ENCODE results near the gene PILRA.
"Not testable (repeated sequence)": the region's sequence is repeated elsewhere in the genome, so short reads cannot be mapped to it uniquely, and the experiment has no call there.

The PILRA gene

DNA sequence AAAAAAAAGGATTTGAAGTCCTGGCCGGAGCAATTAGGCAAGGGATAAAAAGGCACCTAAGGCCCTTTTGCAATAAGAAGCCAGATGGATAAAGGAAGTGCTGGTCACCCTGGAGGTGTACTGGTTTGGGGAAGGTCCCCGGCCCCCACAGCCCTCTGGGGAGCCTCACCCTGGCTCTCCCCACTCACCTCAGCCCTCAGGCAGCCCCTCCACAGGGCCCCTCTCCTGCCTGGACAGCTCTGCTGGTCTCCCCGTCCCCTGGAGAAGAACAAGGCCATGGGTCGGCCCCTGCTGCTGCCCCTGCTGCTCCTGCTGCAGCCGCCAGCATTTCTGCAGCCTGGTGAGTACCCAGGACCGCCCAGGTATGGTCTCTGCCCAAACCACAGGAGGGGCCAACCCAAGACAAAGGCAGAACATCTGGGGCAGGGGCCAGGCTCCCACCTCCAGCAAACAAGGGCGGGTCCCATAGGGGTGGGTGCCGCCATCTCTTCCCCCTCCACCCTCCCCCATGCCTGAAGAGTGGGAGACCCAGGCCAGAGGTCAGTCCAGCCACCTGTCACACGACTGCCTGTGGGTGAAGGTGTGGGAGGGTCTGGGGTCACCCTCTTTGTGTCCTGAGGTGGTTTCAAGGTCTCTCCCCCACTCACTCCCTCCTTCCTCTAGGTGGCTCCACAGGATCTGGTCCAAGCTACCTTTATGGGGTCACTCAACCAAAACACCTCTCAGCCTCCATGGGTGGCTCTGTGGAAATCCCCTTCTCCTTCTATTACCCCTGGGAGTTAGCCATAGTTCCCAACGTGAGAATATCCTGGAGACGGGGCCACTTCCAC is 15.0 kb upstream of the PILRA start, which contains the start of gene PILRB:
TSS of gene PILRB (plus strand) at position 91 of the 830 bp plus-strand sequence. CDS start at position 277, 186 bp downstream.
- no peak for DNase-seq (ENCODE audit: low read depth in 2 of 2)

DNA sequence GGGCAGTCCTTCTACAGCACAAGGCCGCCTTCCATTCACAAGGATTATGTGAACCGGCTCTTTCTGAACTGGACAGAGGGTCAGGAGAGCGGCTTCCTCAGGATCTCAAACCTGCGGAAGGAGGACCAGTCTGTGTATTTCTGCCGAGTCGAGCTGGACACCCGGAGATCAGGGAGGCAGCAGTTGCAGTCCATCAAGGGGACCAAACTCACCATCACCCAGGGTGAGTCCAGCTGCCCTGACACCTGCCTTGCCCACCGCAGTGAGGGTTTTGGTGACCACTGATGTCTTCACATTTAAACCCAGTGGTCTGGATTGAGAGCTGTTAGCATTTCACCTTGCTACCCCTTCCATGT is 14.5 kb upstream of the PILRA start:
- no peak for DNase-seq (ENCODE audit: low read depth in 2 of 2)

DNA sequence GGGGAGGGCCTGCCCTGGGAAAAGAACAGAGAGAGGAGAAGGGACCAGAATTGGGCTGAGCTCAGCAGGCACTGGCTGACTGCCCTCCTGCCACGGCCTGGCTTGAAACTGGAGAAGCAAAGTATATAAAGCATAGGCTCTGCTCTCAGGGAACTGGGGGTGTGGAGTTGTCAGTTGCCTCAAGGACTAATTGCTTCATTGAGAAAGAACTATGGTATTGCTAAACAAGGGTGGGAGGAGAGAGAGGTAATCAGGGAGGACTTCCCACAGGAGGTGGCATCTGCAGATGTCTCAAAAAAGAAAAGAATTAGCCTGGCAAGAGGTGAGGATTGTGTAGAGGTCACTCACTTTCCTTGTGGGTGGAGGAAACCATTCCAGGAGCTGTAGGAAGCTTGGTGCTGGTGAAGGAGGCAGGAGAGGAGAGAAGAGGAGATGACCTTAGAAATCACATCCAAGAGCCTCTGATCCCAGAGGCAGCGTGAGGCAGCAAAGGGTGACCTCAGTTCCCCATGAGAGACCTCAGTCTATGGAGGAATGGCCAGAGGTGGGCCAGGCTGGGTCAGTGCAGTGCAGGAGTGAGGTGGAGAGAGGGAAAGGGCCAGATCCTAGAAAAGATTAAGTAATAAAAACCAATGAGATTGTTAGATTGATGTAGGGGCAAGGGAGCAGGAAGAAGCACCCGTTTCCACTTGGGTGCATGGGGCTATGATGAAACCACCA is 13.0 kb upstream of the PILRA start:
- no peak for DNase-seq (ENCODE audit: low read depth in 2 of 2)

DNA sequence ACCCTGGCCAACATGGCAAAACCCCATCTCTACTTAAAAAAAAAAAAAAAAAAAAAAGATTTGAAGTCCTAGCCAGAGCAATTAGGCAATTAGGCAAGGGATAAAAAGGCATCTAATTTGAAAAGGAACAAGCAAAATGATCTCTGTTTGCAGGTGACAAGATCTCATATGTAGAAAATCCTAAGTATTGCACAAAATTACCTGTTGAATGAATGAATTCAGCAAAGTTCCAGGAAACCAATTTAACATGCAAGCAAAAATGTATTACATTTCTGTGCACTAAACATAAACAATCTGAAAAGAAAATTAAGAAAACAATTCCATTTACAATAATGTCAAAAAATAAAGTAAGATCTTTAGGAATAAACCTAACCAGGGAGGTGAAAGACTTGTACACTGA is 10.2 kb upstream of the PILRA start:
- no peak for DNase-seq (ENCODE audit: low read depth in 2 of 2)

DNA sequence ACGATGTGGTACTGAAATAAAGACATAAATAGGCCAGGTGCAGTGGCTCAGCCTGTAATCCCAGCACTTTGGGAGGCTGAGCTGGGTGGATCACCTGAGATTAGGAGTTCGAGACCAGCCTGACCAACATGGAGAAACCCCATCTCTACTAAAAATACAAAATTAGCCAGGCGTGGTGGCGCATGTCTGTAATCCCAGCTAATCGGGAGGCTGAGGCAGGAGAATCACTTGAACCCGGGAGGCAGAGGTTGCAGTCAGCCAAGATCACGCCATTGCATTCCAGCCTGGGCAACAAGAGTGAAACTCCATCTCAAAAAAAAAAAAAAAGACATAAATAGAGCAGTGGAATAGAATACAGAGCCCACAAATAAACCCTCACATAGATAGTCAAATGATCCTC is 9.5 kb upstream of the PILRA start:
- DNase-seq (ENCODE audit: low read depth in 2 of 2) = not testable (repeated sequence)

DNA sequence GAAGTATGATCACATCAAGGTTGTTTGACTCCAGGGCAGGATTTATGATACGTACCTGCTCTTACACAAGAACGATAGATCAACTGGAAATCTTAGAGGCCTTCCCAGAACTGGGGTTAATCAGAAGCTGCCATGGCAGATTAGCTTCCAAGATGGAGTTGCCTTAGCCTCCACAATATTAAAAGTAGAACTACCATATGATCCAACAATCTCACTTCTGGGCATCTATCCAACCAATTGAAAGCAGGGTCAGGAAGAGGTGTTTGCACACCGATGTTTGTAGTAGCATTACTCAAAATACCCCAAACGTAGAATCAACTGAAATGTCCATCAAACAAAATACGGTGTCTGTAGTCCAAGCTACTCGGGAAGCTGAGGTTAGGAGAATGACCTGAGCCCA is 8.8 kb upstream of the PILRA start:
- DNase-seq (ENCODE audit: low read depth in 2 of 2) = no peak

DNA sequence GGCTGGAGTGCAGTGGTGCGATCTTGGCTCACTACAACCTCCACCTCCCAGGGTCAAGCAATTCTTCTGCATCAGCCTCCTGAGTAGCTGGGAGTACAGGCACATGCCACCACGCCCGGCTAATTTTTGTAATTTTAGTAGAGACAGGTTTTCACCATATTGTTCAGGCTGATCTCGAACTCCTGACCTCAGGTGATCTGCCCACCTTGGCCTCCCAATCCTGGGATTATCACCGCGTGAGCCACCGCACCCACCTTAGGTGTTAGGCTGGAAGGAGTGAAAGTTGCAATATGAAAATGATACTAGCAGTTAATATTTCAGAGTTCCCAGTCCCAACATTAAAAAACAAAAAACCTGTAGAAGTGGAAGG is 7.3 kb upstream of the PILRA start:
- not testable (repeated sequence) for DNase-seq (ENCODE audit: low read depth in 2 of 2)

DNA sequence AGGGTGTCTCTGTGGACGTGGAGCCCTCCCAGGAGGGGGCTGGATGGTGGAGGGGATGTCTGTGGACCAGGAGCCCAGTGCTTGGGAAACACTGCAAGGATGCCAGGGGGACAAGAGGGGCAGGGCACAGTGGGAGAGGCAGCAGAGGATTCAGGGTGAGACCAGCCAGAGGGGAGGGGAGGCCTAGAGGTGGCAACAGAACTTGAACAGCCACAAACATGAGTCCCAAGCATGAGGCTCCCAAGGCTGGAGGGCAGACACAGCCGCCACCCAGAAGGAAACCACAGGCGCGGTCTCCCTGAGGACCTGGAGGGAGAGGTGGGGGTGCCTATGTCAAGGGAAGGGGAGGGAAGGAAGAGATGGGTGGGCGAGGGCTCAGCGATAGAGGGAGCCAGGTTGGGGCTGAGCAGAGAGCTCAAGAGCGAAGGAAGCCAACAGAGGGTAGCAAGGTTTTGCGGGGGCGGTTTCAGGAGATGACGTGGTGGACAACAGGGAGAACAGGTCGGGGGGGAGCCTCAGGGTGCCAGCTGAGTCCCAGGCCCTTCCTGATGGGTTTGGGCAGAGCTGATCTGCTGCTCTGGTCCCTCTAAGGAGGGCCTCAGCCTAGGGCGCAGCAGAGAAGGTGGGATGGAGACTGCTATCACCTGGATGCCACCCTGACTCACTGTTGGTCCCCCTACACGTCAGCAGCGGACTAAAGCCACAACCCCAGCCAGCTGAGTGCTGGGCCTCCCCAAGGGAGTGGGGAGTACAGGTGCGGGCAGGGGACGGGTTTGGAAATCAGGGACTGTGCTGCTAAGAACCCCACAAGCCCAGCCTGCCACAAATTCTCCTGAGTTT is 6.7 kb upstream of the PILRA start:
- no peak for DNase-seq (ENCODE audit: low read depth in 2 of 2)

DNA sequence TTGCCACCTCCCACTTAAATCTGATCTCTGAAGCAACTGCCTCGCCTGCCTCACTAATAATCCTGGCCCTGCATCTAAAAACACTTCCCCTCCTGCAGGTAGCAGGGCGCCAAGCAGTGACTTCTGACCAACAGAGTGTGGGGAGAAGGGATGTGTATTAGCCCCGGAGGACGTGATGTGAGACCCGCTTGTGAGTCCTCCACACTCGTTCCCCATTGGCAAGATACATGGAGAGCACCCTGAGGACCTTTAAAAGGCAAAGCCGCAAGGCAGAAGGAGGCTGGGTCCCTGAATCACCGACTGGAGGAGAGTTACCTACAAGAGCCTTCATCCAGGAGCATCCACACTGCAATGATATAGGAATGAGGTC is 6.1 kb upstream of the PILRA start:
- no peak for DNase-seq (ENCODE audit: low read depth in 2 of 2)

DNA sequence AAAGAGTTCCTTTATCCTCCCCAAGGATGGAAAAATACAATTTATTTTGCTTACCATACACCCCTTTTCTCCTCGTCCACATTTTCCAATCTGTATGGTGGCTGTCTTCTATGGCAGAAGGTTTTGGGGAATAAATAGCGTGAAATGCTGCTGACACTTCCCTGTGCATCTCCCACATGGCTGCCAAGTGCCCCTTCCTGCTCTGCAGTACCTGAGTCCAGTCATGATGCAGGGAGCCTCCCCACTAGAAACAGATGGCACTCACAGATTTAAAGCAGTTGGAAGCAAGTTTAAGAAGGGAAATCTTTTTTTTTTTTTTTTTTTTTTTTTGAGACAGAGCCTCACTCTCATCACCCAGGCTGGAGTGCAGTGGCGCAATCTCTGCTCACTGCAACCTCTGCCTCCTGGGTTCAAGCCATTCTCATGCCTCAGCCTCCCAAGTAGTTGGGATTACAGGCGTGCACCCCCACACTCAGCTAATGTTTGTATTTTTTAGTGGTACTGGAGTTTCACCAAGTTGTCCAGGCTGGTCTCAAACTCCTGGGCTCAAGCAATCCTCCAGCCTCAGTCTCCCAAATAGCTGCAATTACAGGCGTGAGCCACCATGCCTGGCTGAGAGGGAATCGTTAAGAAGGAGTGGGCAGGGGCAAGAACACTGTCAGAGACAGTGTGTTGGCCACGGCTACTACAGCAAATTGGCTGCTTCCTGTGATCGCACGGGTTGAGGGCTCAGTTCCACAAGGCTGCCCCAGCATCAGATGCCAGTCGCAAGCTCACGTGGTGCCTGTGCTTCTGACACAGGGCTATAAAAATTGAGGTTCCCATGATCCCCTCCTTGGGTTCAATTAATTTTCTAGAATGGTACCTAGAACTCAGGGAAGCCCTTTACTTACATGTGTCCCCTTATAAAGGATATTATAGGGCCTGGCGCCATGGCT is 5.3 kb upstream of the PILRA start:
- no peak for DNase-seq (ENCODE audit: low read depth in 2 of 2)

DNA sequence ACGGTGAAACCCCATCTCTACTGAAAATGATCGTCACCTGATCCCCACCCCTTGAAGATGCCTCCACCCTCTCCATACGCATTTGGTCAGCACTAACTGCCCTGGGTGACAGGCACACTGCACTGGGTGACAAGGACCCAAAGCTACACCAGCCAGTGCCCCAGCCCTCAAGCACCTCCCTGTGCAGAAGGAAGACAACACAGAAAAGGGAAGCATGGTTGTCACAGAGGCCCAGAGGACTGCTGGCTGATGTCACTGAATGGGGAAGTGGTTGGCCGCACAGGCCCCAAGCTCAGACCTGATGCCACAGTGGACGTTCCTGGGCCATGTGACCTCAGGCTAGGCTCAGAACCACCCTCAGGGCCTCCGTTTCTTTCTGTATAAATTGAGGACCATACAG is 4.2 kb upstream of the PILRA start:
- no peak for DNase-seq (ENCODE audit: low read depth in 2 of 2)

DNA sequence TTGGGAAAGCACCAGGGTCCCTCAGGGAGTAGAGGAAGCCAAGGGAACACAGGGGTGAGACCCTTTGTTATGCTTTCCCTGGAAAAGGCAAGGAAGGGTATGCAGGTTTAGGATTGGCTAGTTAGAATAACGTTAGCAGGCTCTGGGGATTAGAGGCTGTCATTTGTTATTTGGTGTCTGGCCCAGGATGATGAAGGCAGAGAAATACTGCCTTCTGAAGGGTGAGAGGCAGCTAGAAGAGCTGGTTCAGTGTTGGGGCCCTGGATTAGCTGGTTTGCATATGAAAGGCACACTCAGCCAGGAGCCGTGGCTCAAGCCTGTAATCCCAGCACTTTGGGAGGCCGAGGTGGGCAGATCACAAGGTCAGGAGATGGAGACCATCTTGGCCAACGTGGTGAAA is 3.0 kb upstream of the PILRA start:
- no peak for DNase-seq (ENCODE audit: low read depth in 2 of 2)

DNA sequence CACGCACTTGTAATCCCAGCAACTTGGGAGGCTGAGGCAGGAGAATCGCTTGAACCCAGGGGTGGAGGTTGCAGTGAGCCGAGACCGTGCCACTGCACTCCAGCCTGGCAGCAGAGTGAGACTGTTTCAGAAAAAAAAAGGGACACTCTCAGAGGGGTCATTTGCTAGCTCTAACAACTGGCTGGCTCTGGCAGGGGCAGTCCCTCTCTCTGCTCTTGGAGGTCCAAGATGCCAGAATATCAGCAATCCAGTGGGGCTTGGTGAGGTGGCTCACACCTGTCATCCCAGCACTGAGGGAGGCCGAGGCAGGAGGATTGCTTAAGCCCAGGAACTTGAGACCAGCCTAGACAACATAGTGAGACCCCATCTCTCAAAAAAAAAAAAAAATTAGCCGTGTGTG is 2.5 kb upstream of the PILRA start:
- DNase-seq (ENCODE audit: low read depth in 2 of 2) = no peak

DNA sequence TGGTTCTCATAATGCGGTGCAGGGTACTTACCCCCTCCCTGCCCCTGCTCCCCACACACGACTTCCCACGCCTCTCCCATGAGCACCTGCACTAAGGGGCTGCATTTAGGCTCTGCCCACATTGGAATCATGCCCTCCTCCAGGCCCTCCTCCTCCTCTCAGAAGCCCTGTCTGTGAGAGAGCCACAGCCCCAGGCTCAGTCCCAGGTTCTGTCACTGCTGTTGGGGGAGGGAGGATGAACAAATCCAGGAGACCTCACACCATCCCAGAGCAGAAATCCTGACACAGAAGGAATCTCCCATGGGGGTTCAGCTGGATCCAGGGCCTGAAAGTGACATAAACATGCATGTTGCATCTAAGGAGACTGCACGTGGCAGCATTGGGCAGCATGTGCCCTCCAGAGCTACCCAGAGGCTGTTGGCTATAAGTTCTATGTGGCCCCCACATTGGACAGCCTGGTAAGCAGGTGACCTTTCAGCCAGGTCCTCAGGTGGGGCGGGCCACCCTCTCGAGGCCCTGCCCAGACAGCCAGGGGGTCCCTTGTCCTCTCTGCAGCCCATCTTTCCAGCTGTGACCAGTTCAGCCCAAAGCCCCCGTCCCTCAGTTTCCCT is 1.6 kb upstream of the PILRA start:
- DNase-seq (ENCODE audit: low read depth in 2 of 2) = no peak

DNA sequence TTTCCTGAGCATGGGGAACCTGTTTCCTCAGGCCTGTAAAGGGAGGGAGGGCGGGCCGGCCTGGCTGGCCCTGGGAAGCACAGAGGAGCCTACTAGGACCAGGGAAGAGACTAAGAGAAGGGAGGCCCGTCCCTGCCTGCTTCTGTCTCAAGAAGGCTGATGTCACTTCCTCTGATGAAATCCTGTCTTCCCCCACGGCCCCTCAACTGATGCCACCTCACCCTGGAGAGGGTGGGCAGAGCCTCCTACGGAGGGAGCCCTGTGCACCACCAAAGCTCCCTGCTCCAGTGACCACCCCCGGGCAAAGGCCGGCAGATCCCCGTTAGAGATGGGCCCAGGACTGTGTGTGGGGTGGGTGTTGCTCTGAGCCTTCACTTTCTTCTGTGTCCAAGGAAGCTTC is 1.0 kb upstream of the PILRA start:
- peak; percentile 3 to 18 for DNase-seq (ENCODE audit: low read depth in 2 of 2)

DNA sequence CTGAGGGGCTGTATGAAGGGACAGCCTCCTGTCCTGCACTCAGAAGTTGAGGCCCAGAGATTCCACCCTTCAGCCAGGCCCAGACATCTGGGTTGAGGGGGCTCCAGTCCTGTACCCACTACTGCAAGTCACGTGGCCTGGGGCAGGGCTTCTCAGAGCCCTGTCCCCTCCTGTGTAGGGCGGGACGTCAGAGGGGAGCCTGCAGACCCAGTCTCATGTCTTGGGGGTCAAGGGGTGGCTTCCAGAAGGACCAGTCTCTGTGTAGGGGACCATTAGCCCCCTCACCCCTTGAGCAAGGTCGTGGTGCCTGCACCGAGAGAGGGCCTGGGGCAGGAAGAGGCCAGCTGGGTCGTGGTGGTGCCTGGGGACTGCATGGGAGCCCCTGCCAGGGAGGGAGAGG is 593 bp upstream of the PILRA start:
- no peak for DNase-seq (ENCODE audit: low read depth in 2 of 2)

DNA sequence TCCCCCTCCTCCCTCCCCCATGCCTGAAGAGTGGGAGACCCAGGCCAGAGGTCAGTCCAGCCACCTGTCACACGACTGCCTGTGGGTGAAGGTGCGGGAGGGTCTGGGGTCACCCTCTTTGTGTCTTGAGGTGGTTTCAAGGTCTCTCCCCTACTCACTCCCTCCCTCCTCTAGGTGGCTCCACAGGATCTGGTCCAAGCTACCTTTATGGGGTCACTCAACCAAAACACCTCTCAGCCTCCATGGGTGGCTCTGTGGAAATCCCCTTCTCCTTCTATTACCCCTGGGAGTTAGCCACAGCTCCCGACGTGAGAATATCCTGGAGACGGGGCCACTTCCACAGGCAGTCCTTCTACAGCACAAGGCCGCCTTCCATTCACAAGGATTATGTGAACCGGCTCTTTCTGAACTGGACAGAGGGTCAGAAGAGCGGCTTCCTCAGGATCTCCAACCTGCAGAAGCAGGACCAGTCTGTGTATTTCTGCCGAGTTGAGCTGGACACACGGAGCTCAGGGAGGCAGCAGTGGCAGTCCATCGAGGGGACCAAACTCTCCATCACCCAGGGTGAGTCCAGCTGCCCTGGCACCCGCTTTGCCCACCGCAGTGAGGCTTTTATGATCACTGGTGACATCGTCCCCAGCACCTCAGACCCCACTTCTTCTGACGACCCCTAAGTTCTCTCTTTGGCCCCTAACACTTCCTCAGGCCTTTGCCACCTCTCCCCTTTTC is 747 bp downstream of the PILRA start:
- not testable (repeated sequence) for DNase-seq (ENCODE audit: low read depth in 2 of 2)

DNA sequence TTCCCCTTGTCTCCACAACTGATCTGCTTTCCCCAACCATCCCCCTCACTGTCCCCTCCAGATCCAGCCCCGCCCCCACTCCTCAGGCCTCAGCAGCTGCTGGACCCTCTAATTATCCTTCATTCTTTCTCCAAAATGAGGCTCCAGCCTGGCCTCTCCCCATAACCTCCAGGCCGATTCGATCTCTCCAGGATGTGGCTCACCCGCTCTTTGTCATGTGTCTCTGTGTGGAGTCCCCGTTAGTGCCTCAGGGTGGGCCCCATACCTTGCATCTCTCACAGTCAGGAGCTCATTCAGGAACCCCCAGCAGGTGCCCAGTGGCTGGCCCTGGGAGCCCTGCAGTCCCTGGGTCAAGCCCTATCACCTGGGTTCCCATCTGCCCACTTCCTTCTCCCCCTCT is 1.3 kb downstream of the PILRA start:
- DNase-seq (ENCODE audit: low read depth in 2 of 2) = no peak

DNA sequence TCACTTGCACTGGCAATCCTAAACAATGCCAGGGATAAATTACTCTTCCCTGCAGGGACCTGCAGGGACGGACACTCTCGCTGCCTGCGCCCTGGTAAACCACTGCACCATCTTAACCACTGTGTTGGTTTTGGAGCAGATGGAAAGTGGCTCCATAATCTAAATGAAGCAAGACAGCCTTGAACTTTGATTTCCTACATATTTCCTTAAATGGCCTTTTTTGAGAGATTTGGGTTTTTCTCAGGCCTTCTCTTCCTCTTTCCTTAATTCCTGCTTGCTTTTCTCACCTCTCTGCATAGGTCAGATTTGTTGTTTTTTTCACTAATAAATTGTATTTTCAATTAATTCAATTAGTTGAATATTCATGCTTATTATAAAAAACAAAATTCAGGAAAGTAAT is 2.8 kb downstream of the PILRA start:
- no peak for DNase-seq (ENCODE audit: low read depth in 2 of 2)

DNA sequence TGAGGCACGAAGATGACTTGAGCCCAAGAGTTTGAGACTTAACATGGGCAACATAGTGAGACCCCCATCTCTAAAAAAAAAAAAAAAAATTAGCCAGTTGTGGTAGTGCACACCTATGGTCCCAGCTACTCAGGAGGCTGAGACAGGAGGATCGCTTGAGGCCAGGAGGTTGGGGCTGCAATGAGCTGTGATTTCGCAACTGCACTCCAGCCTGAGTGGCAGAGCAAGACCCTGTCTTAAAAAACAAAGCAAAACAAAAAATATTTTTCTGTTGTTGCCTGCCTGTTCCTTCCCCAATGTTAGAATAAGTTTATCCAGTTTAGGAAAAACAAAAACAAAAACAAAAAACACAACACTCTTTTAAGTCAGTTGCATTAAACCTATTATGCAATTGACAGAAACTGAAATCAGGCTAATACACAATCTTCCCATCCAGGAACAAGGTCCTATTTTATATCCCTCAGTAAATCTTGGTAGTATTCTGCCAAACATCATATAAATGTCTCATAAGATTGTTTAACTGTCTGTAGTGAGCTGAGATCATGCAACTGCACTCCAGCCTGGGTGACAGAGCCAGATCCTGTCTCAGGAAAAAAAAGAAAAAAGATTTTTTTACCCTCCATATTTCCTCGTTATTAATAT is 4.9 kb downstream of the PILRA start:
- DNase-seq (ENCODE audit: low read depth in 2 of 2) = no peak

Data from fibroblast of skin of left biceps (primary cell).